SU-DHL-6 (cell line): ENCODE data around the gene ZNF606.

Experiments
- EZH2phosphoT487 ChIP-seq: fragments of 200-600 bp; sonication (generic), shearing (Covaris generic); conservative IDR thresholded peaks from 2 replicates; pipeline ENCODE4 v1.6.1; 2018; ENCODE audit warnings: mild to moderate bottlenecking, antibody characterized with exemption, low read length, moderate library complexity, mixed read lengths
- TF ChIP-seq, protein P1 (sequence below): fragments of 200-600 bp; sonication (generic); IDR thresholded peaks from one replicate; pipeline ENCODE4 v1.5.1; 2017; ENCODE audit warnings: antibody characterized with exemption, mild to moderate bottlenecking, low read length, moderate library complexity; ENCODE audit not compliant: insufficient read depth, poor library complexity, severe bottlenecking

GRCh38 chr19:58044886-58045285 is 42.3 kb upstream of the ZNF606 start:
- TF ChIP-seq, protein P1, sequence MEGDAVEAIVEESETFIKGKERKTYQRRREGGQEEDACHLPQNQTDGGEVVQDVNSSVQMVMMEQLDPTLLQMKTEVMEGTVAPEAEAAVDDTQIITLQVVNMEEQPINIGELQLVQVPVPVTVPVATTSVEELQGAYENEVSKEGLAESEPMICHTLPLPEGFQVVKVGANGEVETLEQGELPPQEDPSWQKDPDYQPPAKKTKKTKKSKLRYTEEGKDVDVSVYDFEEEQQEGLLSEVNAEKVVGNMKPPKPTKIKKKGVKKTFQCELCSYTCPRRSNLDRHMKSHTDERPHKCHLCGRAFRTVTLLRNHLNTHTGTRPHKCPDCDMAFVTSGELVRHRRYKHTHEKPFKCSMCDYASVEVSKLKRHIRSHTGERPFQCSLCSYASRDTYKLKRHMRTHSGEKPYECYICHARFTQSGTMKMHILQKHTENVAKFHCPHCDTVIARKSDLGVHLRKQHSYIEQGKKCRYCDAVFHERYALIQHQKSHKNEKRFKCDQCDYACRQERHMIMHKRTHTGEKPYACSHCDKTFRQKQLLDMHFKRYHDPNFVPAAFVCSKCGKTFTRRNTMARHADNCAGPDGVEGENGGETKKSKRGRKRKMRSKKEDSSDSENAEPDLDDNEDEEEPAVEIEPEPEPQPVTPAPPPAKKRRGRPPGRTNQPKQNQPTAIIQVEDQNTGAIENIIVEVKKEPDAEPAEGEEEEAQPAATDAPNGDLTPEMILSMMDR, result no peak
- TF ChIP-seq EZH2phosphoT487, result no peak
